ENCODE measurements around the gene FAM117A.

DNA sequence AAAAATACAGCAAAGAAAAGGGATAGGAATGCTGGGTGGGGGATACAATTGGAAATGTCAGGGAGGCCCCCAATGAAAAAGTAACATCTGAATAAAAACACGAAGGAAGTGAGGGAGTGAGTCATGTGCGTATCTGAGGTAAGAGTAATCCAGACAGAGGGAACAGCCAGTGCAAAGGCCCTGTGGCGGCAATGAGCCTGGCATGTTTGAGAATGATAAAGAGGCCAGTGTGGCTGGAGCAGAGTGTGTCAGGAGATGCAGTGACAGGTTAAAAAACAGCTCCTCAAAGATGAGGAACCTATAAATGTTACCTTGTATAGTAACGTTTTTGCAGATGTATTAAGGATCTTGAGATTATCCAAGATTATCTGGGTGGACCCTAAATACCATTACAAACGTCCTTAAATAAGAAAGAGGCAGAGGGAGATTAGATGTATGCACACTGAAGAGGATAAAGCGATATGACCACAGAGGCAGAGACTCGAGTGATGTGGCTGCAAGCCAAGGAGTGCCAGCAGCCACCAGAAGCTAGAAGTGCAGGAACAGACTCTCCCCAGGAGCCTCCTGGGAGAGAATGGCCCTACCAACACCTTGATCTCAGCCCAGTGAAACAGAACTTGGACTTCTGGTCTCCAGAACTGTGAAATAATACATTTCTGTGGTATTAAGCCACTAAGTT lies 38.3 kb downstream of the FAM117A start:
- TF ChIP-seq EGR1 (IDR thresholded peaks at IDR 0.05): no peak
- no peak for TF ChIP-seq RAD21 (IDR thresholded peaks at IDR 0.05; ENCODE audit: low read depth)
- TF ChIP-seq CREB1 (IDR thresholded peaks at IDR 0.05; ENCODE audit: low read depth): no peak
